Hindlimb muscle (tissue), 1 donor: ENCODE results near the gene TAF11L7. TPM values are rescaled to one million over a fixed set of nuclear protein-coding genes. Genes with fewer than 3 reads are reported as not detected.
"Not testable (repeated sequence)": the region's sequence is repeated elsewhere in the genome, so short reads cannot be mapped to it uniquely, and the experiment has no call there.

Experiments used
- DNase-seq: peaks from one replicate; pipeline ENCODE4 v3.0.0-alpha.2; 2013
- polyA plus RNA-seq: library from polyadenylated mRNA; unstranded; fragments of 120-200 nt; gene quantifications from one replicate; pipeline ENCODE4 v1.2.1, GENCODE V29; 2013; ENCODE audit not compliant: insufficient read length

TAF11L7 gene
- not detected for polyA plus RNA-seq

DNA sequence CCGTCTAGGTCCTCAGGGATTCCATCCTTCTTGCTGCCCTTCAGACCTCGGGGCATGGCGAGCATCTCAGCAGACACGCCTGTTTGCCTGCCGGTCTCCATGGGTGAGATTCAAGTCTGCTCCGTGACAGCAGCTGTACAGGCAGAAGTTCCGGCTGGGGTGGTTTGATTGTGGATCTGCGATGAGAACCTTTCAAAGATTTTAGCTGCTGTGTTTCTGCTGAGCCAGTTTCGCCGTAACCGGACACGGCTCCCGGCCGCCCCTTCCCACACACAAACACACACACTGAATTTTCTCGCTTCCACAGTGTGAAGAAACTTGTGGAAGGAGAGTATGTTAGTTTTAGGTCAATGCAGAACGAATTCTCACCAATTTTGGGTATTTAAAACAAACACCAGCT lies at the start of gene TAF11L7:
Gene TAF11L7 (minus strand): TSS at position 101 of the 400 bp plus-strand sequence.
- DNase-seq, result not testable (repeated sequence)

DNA sequence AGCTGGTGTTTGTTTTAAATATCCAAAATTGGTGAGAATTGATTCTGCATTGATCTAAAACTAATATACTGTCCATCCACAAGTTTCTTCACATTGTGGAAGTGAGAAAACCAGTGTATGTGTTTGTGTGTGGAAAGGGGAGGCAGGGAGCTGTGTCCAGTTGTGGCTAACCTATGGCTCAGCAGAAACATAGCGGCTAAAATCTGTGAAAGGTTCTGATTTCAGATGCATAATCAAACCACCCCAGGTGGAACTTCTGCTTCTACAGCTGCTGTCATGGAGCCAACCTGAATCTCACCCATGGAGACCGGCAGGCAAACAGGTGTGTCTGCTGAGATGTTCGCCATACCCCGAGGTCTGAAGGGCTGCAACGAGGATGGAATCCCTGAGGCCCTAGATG lies 48.6 kb upstream of the TAF11L7 start, which contains the start of gene TAF11L14:
Gene TAF11L14 (plus strand): TSS at position 301 of the 400 bp plus-strand sequence.
- DNase-seq, result no peak

DNA sequence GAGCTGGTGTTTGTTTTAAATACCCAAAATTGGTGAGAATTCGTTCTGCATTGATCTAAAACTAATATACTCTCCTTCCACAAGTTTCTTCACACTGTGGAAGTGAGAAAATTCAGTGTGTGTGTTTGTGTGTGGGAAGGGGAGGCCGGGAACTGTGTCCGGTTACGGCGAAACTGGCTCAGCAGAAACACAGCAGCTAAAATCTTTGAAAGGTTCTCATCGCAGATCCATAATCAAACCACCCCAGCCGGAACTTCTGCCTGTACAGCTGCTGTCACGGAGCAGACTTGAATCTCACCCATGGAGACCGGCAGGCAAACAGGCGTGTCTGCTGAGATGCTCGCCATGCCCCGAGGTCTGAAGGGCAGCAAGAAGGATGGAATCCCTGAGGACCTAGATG lies 46.2 kb upstream of the TAF11L7 start, which contains the start of gene TAF11L13:
Gene TAF11L13 (plus strand): TSS at position 301 of the 400 bp plus-strand sequence.
- not testable (repeated sequence) for DNase-seq

DNA sequence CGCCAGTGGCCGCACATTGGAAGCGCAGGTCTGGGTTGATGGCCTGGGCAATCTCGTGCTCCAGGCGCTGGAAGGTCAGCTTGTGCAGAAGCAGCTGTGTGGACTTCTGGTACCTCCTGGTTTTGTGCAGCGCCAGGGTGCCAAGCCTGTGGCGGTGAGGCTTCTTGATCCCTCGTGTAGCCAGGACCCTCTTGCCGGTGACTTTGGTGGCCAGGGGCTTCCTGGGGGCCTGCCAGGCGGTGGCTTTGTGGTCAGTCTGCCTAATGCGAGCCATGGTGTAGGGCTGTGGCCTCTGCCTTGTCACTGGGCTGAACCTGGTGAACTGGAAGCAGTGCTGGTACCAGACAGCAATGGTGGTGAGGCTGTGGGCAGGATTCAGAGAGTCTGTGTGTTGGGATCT lies 40.1 kb upstream of the TAF11L7 start:
- no peak for DNase-seq

DNA sequence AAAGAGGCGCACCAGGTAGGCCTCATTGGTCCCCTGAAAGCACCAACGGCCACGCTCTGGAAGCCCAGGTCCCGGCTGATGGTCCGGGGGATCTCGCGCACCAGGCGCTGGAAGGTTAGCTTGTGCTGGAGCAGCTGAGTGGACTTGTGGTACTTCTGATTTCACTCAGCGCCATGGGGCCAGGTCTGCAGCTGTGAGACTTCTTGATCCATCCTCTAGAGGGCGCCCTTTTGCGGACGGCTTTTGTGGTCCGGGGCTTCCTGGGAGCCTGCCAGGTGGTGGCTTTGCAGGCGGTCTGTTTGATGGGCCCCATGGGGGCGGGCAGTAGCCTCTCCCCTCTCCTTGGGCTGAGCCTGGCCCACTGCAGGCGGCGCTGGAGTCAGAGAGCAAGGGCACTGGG lies 35.1 kb upstream of the TAF11L7 start:
- DNase-seq, result no peak

DNA sequence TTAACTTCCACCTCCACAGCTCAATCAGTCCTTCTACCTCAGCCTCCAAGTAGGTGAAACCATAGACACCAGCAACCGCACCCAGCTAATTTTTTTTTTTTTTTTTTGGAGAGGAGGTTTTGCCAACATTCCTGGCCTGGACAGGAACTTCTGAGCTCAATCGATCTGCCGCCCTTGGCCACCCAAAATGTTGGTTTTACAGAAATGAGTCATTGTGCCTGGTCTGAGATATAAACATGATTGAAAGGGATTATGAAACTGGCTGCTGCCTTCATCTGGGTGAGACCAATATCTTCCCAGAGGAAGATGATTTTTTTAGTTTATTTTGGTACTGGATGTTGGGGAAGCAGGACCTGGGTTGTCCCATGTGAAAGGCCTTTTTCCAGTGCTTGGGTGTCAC lies 33.8 kb upstream of the TAF11L7 start:
- DNase-seq, result no peak

DNA sequence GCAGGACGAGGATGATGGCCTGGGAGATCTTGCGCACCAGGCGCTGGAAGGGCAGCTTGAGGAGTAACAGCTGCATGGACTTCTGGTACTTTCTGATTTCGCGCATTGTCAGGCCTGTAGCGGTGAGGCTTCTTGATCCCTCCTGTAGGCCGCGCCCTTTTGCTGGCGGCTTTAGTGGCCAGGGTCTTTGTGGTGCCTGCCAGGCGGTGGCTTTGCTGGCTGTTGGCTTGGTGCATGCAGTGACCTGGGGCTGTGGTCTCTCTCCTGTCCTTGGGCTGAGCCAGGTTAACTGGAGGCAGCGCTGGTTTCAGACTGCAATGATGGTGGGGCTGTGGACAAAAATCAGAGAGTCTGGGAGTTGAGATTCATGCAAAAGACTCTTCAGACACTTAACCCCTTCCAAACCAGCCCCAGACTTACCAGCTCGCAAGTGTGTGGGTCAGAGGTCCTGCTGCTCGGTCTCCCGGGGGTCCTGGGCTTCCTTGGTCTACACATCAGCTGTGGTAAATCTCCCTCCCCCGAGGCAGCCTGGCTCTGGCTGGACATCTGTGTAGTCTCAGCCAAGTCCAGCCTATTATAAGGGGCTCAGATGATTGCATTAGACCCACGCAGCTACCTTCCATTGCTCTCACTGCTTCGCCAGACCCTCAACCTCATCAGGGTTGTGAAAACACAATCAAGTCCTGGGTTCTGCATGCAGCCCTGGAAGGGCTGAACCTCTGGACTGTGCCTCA lies 29.5 kb upstream of the TAF11L7 start:
- no peak for DNase-seq

DNA sequence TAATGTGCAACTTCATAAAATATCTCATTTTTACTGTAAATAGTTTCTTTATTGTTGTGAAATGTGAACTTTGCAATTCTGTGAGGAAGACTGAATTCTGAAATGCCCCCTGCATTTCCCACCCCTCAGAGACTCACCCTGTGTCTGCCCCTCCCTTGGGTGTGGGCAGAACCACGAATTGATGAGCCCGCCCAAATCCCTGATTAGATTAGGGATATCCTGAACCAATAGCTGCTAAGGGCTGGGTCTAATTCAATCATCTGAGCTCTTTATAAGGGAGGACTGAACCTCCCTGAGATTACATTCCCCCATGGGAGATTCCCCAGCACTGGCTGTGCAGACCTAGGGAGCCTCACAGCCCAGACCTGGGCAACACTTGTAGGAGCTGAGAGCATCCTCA lies 24.5 kb upstream of the TAF11L7 start, which contains the start of gene TAF11L12:
Gene TAF11L12 (plus strand): TSS at position 301 of the 400 bp plus-strand sequence.
- not testable (repeated sequence) for DNase-seq

DNA sequence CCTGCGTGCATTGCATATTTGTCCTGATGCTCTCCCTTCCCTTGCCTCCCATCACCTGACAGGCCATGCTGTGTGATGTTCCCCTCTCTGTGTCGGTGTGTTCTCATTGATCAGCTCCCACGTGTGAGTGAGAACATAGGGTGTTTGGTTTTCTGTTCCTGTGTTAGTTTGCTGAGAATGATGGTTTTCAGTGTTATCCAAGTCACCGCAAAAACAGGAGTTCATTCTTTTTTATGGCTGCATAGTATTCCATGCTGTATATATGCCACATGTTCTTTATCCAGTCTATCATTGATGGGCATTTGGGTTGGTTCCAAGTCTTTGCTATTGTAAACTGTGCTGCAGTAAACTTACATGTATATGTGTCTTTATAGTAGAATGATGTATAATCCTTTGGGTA lies 21.9 kb upstream of the TAF11L7 start:
- DNase-seq, result not testable (repeated sequence)

DNA sequence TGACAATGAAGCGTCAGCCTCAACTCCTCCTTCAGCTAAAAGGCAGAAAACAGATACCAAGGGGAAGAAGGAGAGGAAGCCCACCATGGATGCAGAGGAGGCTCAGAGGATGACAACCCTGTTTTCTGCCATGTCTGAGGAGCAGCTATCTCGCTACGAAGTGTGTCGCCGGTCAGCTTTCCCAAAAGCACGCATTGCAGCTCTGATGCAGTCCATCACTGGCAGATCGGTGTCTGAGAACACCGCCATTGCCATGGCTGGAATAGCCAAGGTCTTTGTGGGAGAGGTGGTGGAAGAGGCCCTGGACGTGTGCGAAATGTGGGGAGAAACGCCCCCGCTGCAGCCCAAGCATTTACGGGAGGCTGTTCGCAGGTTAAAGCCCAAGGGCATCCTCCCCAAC lies 19.4 kb upstream of the TAF11L7 start:
- no peak for DNase-seq

DNA sequence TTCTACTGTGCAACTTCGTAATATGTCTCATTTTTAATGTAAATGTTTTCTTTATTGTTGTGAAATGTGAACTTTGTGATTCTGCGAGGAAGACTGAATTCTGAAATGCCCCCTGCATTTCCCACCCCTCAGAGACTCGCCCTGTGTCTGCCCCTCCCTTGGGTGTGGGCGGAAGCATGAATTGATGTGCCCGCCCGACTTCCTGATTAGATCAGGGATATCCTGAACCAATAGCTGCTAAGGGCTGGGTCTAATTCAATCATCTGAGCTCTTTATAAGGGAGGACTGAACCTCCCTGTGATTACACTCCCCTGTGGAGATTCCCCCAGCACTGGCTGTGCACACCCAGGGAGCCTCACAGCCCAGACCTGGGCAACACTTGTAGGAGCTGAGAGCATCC lies 18.3 kb upstream of the TAF11L7 start, which contains the start of gene TAF11L11:
Gene TAF11L11 (plus strand): TSS at position 304 of the 400 bp plus-strand sequence.
- not testable (repeated sequence) for DNase-seq

DNA sequence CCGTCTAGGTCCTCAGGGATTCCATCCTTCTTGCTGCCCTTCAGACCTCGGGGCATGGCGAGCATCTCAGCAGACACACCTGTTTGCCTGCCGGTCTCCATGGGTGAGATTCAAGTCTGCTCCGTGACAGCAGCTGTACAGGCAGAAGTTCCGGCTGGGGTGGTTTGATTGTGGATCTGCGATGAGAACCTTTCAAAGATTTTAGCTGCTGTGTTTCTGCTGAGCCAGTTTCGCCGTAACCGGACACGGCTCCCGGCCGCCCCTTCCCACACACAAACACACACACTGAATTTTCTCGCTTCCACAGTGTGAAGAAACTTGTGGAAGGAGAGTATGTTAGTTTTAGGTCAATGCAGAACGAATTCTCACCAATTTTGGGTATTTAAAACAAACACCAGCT lies 12.2 kb upstream of the TAF11L7 start, which contains the start of gene TAF11L10:
Gene TAF11L10 (minus strand): TSS at position 101 of the 400 bp plus-strand sequence.
- DNase-seq, result not testable (repeated sequence)

DNA sequence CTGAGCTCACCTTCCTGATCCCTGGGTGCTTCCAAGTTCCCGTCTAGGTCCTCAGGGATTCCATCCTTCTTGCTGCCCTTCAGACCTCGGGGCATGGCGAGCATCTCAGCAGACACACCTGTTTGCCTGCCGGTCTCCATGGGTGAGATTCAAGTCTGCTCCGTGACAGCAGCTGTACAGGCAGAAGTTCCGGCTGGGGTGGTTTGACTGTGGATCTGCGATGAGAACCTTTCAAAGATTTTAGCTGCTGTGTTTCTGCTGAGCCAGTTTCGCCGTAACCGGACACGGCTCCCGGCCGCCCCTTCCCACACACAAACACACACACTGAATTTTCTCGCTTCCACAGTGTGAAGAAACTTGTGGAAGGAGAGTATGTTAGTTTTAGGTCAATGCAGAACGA lies 8.7 kb upstream of the TAF11L7 start, which contains the start of gene TAF11L9:
Gene TAF11L9 (minus strand): TSS at position 140 of the 400 bp plus-strand sequence.
- not testable (repeated sequence) for DNase-seq

DNA sequence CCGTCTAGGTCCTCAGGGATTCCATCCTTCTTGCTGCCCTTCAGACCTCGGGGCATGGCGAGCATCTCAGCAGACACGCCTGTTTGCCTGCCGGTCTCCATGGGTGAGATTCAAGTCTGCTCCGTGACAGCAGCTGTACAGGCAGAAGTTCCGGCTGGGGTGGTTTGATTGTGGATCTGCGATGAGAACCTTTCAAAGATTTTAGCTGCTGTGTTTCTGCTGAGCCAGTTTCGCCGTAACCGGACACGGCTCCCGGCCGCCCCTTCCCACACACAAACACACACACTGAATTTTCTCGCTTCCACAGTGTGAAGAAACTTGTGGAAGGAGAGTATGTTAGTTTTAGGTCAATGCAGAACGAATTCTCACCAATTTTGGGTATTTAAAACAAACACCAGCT lies 5.3 kb upstream of the TAF11L7 start, which contains the start of gene TAF11L8:
Gene TAF11L8 (minus strand): TSS at position 101 of the 400 bp plus-strand sequence.
- DNase-seq, result not testable (repeated sequence)

Other genes starting within 250 kb of the TAF11L7 start
- gene TAF11L2, start 87.5 kb downstream of the TAF11L7 start, polyA plus RNA-seq, result not detected
- not detected for gene TAF11L3, start 67.4 kb downstream of the TAF11L7 start, polyA plus RNA-seq
- gene TAF11L4, start 64.0 kb downstream of the TAF11L7 start, polyA plus RNA-seq, result not detected
- gene TAF11L5, start 60.5 kb downstream of the TAF11L7 start, polyA plus RNA-seq, result not detected
- gene TAF11L6, start 57.1 kb downstream of the TAF11L7 start, polyA plus RNA-seq, result not detected
- gene TAF11L8, start 5.2 kb upstream of the TAF11L7 start, polyA plus RNA-seq, result not detected
- gene TAF11L9, start 8.6 kb upstream of the TAF11L7 start, polyA plus RNA-seq, result not detected
- gene TAF11L10, start 12.1 kb upstream of the TAF11L7 start, polyA plus RNA-seq, result not detected
- not detected for gene TAF11L11, start 18.4 kb upstream of the TAF11L7 start, polyA plus RNA-seq
- gene TAF11L12, start 24.6 kb upstream of the TAF11L7 start, polyA plus RNA-seq, result not detected
- gene TAF11L13, start 46.3 kb upstream of the TAF11L7 start, polyA plus RNA-seq, result not detected
- gene TAF11L14, start 48.7 kb upstream of the TAF11L7 start, polyA plus RNA-seq, result not detected